Stimulated activated CD4-positive, alpha-beta T cell treated with anti-CD3 and anti-CD28 coated beads, TNF-alpha, amount 100 ng/mL, for 4 hours (primary cell): ENCODE data around the gene TSPAN31.
"Not testable (repeated sequence)": the region's sequence is repeated elsewhere in the genome, so short reads cannot be mapped to it uniquely, and the experiment has no call there.

ENCODE experiments used
- DNase-seq, 3 experiments: peaks; one replicate each; pipeline ENCODE4 v3.0.0-alpha.2; 2020; ENCODE audit warnings: low read depth in 3 of 3

TSPAN31 gene

GRCh38 chr12:57744777-57745484 lies at the start of gene TSPAN31:
TSPAN31 (plus strand) TSS chr12:57745039; CDS start chr12:57745155, 116 bp downstream.
- DNase-seq: peak; percentile 84 to 88 (median 86)

- DNase-seq: no peak
Measured at GRCh38 chr12:57695770-57696432, 48.9 kb upstream of the TSPAN31 start.

GRCh38 chr12:57697076-57697475 lies 47.8 kb upstream of the TSPAN31 start:
- DNase-seq: no peak

GRCh38 chr12:57698414-57698813 lies 46.4 kb upstream of the TSPAN31 start:
- no peak for DNase-seq

- DNase-seq: no peak
Measured at GRCh38 chr12:57700317-57700716, 44.5 kb upstream of the TSPAN31 start.

- DNase-seq: no peak
Measured at GRCh38 chr12:57707250-57707649, 37.6 kb upstream of the TSPAN31 start.

GRCh38 chr12:57708296-57708695 lies 36.5 kb upstream of the TSPAN31 start:
- no peak for DNase-seq

- no peak for DNase-seq
Measured at GRCh38 chr12:57712701-57713100, 32.1 kb upstream of the TSPAN31 start.

GRCh38 chr12:57713209-57713608 lies 31.6 kb upstream of the TSPAN31 start:
- no peak for DNase-seq

GRCh38 chr12:57715036-57715748 lies 29.6 kb upstream of the TSPAN31 start:
- DNase-seq: not testable (repeated sequence)

GRCh38 chr12:57715786-57716185 lies 29.1 kb upstream of the TSPAN31 start:
- DNase-seq: no peak

GRCh38 chr12:57716305-57716704 lies 28.5 kb upstream of the TSPAN31 start:
- no peak for DNase-seq

- no peak for DNase-seq
Measured at GRCh38 chr12:57717131-57717530, 27.7 kb upstream of the TSPAN31 start.

- DNase-seq: no peak
Measured at GRCh38 chr12:57717846-57718640, 26.8 kb upstream of the TSPAN31 start.

GRCh38 chr12:57718641-57719528 lies 26.0 kb upstream of the TSPAN31 start:
- no peak for DNase-seq

- DNase-seq: no peak
Measured at GRCh38 chr12:57719777-57720605, 24.8 kb upstream of the TSPAN31 start.

GRCh38 chr12:57720606-57721595 lies 23.9 kb upstream of the TSPAN31 start:
- no peak for DNase-seq

- not testable (repeated sequence) for DNase-seq
Measured at GRCh38 chr12:57721846-57722608, 22.8 kb upstream of the TSPAN31 start.
